GM19452 (cell line): ENCODE measurements around the gene AP4M1.

Experiments
- ATAC-seq: cut with Tn5 transposase; IDR thresholded peaks from one replicate; pipeline ENCODE4 v1.9.1; 2021; ENCODE audit not compliant: unreplicated experiment

AP4M1 gene

GRCh38 chr7:100107125-100107737 lies 5.8 kb downstream of the AP4M1 start:
- no peak for ATAC-seq

GRCh38 chr7:100107890-100108289 lies 6.4 kb downstream of the AP4M1 start:
- ATAC-seq: no peak

- ATAC-seq: no peak
Measured at GRCh38 chr7:100109521-100110163, 8.2 kb downstream of the AP4M1 start.

GRCh38 chr7:100111156-100111555 lies 9.7 kb downstream of the AP4M1 start:
- ATAC-seq: no peak

- ATAC-seq: no peak
Measured at GRCh38 chr7:100111914-100112313, 10.5 kb downstream of the AP4M1 start.

GRCh38 chr7:100115026-100115425 lies 13.6 kb downstream of the AP4M1 start:
- no peak for ATAC-seq

GRCh38 chr7:100118388-100119071 lies 17.1 kb downstream of the AP4M1 start:
- ATAC-seq: no peak

- ATAC-seq: peak; percentile 68
Measured at GRCh38 chr7:100119072-100119969, 17.9 kb downstream of the AP4M1 start, which contains the start of the genes CNPY4 and TAF6. Gene CNPY4 (plus strand): TSS chr7:100119634. CDS start chr7:100119745, 111 bp downstream. Gene TAF6 (minus strand): TSS chr7:100119358. CDS start chr7:100114209, 5,149 bp downstream.

- ATAC-seq: peak; percentile 40
Measured at GRCh38 chr7:100119970-100120732, 18.7 kb downstream of the AP4M1 start.

- no peak for ATAC-seq
Measured at GRCh38 chr7:100120733-100121036, 19.2 kb downstream of the AP4M1 start.

- ATAC-seq: no peak
Measured at GRCh38 chr7:100122067-100122466, 20.6 kb downstream of the AP4M1 start.

- ATAC-seq: no peak
Measured at GRCh38 chr7:100122568-100122967, 21.1 kb downstream of the AP4M1 start.

- no peak for ATAC-seq
Measured at GRCh38 chr7:100124301-100125230, 23.1 kb downstream of the AP4M1 start.

- ATAC-seq: peak; percentile 26
Measured at GRCh38 chr7:100126239-100126930, 24.9 kb downstream of the AP4M1 start.

- peak; percentile 50 for ATAC-seq
Measured at GRCh38 chr7:100126931-100127865, 25.8 kb downstream of the AP4M1 start, which contains the start of gene MBLAC1. Gene MBLAC1 (plus strand): TSS chr7:100126967. CDS start chr7:100127396, 429 bp downstream.

- ATAC-seq: no peak
Measured at GRCh38 chr7:100127866-100128636, 26.6 kb downstream of the AP4M1 start.

GRCh38 chr7:100128637-100128963 lies 27.2 kb downstream of the AP4M1 start:
- ATAC-seq: no peak
